Measurements from ENCODE around the gene PLA2G4D.
A peak's percentile ranks its signal among the peaks of the same experiment; 100 is the strongest.

Gene PLA2G4D

GRCh38 chr15:42050484-42051255, 43.7 kb downstream of the PLA2G4D start:
- no peak for DNase-seq

GRCh38 chr15:42048821-42049200, 45.6 kb downstream of the PLA2G4D start:
- DNase-seq: no peak

- no peak for DNase-seq
These were observed 46.1 kb downstream of the PLA2G4D start for GRCh38 chr15:42048080-42048820.

- DNase-seq: no peak
These were observed 47.8 kb downstream of the PLA2G4D start for GRCh38 chr15:42046597-42046996.

- no peak for DNase-seq
These were observed 49.1 kb downstream of the PLA2G4D start for GRCh38 chr15:42045211-42045615.

GRCh38 chr15:42042602-42043400, 51.6 kb downstream of the PLA2G4D start:
- no peak for DNase-seq

- no peak for DNase-seq
These were observed 56.0 kb downstream of the PLA2G4D start for GRCh38 chr15:42038401-42038800.

GRCh38 chr15:42037656-42038055, 56.7 kb downstream of the PLA2G4D start:
- DNase-seq: no peak

- DNase-seq: no peak
These were observed 57.4 kb downstream of the PLA2G4D start for GRCh38 chr15:42036966-42037365.

- no peak for DNase-seq
These were observed 58.1 kb downstream of the PLA2G4D start for GRCh38 chr15:42036112-42036905.

GRCh38 chr15:42035435-42035761, 59.0 kb downstream of the PLA2G4D start:
- peak in 3 of 4 experiments; percentile 8 to 36 (median 29) for DNase-seq

GRCh38 chr15:42034628-42035434, 59.5 kb downstream of the PLA2G4D start:
- DNase-seq: peak in 1 of 4 experiments; percentile 15

- no peak for DNase-seq
These were observed 61.0 kb downstream of the PLA2G4D start for GRCh38 chr15:42033214-42033873.

GRCh38 chr15:42032376-42033213, 61.8 kb downstream of the PLA2G4D start:
- DNase-seq: no peak

- no peak for DNase-seq
These were observed 63.0 kb downstream of the PLA2G4D start for GRCh38 chr15:42031198-42031915.

- no peak for DNase-seq
These were observed 66.8 kb downstream of the PLA2G4D start for GRCh38 chr15:42027521-42027920.

GRCh38 chr15:42024303-42024702, 70.1 kb downstream of the PLA2G4D start:
- no peak for DNase-seq

GRCh38 chr15:42021593-42021992, 72.8 kb downstream of the PLA2G4D start:
- no peak for DNase-seq

- no peak for DNase-seq
These were observed 73.6 kb downstream of the PLA2G4D start, which contains the start of gene PLA2G4E for GRCh38 chr15:42020713-42021273. Gene PLA2G4E, minus strand, starts transcription at chr15:42021042. Its CDS starts 12 bp downstream, at chr15:42021030.

Data from suppressor macrophage (primary cell).